Lower leg skin (tissue), 3 donors: ENCODE results near the gene CCDC197.

Source experiments
- CTCF ChIP-seq, 3 donors: fragments of 450-650 bp; IDR thresholded peaks; one replicate each; pipeline ENCODE4 v1.5.1; 2016; ENCODE audit warnings: antibody characterized with exemption in 3 of 3, mild to moderate bottlenecking in 3 of 3, moderate library complexity in 2 of 3
- POLR2A ChIP-seq, 2 donors: fragments of 450-650 bp; IDR thresholded peaks; one replicate each; pipeline ENCODE4 v1.6.1; 2016 to 2017; ENCODE audit warnings: antibody characterized with exemption in 2 of 2, mild to moderate bottlenecking in 1 of 2, moderate library complexity in 1 of 2

DNA sequence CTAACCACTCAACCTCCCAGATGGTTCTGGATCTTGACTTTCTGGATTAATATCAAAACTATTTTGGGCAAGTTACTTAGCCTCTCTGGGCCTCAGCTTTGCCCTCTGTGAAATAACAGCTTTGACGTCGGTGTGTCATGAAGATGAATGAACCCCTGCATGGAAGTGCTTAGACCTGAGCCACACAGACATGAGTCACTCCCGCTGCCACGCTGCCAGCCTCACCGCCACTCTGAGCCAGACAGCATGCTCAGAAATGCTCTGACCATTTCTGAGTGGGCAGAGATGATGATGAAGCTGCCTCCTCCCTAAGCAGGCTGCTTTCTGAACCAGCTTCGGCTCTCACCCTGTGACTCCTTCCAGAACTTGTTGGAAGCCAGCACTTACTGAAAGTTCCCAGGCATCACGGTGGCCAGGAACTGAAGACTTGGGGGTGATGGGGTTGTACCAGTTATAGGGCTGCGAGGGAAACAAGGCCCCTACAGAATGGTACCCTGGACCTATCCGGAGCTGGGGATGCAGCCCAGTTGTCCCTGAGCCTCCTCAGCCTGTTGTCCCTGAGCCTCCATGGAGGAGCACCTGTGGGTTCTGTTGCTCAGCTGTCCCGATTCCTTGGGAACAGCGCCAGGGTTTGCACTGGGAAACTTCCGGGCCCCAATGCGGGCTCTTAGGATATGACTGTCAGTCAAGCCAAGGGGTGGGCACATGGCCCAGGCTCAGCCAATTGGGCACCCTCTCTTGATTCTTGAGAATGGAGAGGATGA is 2.0 kb upstream of the CCDC197 start:
- TF ChIP-seq POLR2A (IDR thresholded peaks at IDR 0.05): no peak
- TF ChIP-seq CTCF (IDR thresholded peaks at IDR 0.05): no peak
